Measurements from ENCODE around the gene ARHGEF39.

DNA sequence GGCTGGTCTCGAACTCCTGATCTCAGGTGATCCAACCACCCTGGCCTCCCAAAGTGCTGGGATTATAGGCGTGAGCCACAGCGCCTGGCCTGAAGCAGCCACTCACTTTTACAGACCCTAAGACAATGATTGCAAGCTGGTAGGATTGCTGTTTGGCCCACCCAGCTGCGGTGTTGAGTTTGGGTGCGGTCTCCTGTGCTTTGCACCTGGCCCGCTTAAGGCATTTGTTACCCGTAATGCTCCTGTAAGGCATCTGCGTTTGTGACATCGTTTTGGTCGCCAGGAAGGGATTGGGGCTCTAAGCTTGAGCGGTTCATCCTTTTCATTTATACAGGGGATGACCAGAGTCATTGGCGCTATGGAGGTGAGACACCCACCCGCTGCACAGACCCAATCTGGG is 10.2 kb upstream of the ARHGEF39 start:
- TF ChIP-seq, protein P1, sequence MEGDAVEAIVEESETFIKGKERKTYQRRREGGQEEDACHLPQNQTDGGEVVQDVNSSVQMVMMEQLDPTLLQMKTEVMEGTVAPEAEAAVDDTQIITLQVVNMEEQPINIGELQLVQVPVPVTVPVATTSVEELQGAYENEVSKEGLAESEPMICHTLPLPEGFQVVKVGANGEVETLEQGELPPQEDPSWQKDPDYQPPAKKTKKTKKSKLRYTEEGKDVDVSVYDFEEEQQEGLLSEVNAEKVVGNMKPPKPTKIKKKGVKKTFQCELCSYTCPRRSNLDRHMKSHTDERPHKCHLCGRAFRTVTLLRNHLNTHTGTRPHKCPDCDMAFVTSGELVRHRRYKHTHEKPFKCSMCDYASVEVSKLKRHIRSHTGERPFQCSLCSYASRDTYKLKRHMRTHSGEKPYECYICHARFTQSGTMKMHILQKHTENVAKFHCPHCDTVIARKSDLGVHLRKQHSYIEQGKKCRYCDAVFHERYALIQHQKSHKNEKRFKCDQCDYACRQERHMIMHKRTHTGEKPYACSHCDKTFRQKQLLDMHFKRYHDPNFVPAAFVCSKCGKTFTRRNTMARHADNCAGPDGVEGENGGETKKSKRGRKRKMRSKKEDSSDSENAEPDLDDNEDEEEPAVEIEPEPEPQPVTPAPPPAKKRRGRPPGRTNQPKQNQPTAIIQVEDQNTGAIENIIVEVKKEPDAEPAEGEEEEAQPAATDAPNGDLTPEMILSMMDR (IDR thresholded peaks at IDR 0.05; ENCODE audit: insufficient read depth, low read depth, low read length) = no peak
- TF ChIP-seq EZH2 (IDR thresholded peaks at IDR 0.05; ENCODE audit: insufficient read depth, low read length) = no peak
